HepG2 (cell line): ENCODE results near the gene CHMP4B. TPM values are rescaled to one million over a fixed set of nuclear protein-coding genes. Genes with fewer than 3 reads are reported as not detected.
A peak's percentile ranks its signal among the peaks of the same experiment; 100 is the strongest.

ENCODE experiments used
- CHD4 ChIP-seq: fragments of 200-600 bp; sonication (generic); IDR thresholded peaks from 2 replicates; pipeline ENCODE4 v1.7.0; 2017; ENCODE audit warnings: mild to moderate bottlenecking, low read length, borderline replicate concordance
- ELF3 ChIP-seq: IDR thresholded peaks from 2 replicates; pipeline ENCODE4 v1.6.1; 2016; ENCODE audit warnings: missing genetic modification reagents, missing compliant biosample characterization
- KLF6 ChIP-seq: IDR thresholded peaks from 2 replicates; pipeline ENCODE4 v1.8.0; 2016; ENCODE audit warnings: missing biosample characterization, missing genetic modification reagents
- MEIS2 ChIP-seq: sonication (generic); formaldehyde crosslinking; IDR thresholded peaks from 2 replicates; pipeline ENCODE4 v1.9.0; 2021; ENCODE audit warnings: mild to moderate bottlenecking, missing genetic modification reagents
- POLR2G ChIP-seq: fragments of 200-400 bp; formaldehyde crosslinking; IDR thresholded peaks from 2 replicates; pipeline ENCODE4 v1.6.1; 2018; ENCODE audit warnings: mild to moderate bottlenecking, low read depth, low read length, moderate library complexity
- TOE1 ChIP-seq: sonication (generic); formaldehyde crosslinking; IDR thresholded peaks from 2 replicates; pipeline ENCODE4 v1.4.0; 2020; ENCODE audit warnings: mild to moderate bottlenecking, missing genetic modification reagents
- YY1 ChIP-seq: IDR thresholded peaks from 2 replicates; pipeline ENCODE4 v1.6.1; 2011; ENCODE audit warnings: low read length, low read depth, moderate library complexity, mild to moderate bottlenecking; ENCODE audit not compliant: insufficient read depth, insufficient replicate concordance
- ZFP36 ChIP-seq: fragments of 150-350 bp; IDR thresholded peaks from 2 replicates; pipeline ENCODE4 v1.6.1; 2018; ENCODE audit warnings: borderline replicate concordance, low read length, low read depth; ENCODE audit not compliant: partially characterized antibody
- ZNF33A ChIP-seq: sonication (generic); formaldehyde crosslinking; IDR thresholded peaks from 2 replicates; pipeline ENCODE4 v1.5.1; 2020; ENCODE audit warnings: missing genetic modification reagents, mild to moderate bottlenecking, moderate library complexity, borderline replicate concordance
- polyA plus RNA-seq, 8 experiments: library from polyadenylated mRNA; depleted of rRNA in 3 of 8; stranded (reverse) in 7 of 8; unstranded in 1 of 8; fragments of >200 nt; fragmentation: Illumina TruSeq in 4 of 8; extraction: Trizol in 4 of 8; gene quantifications; 2 replicates each; pipeline versions ENCODE4 v1.2.1 to v1.2.3, GENCODE V29; 2011 to 2016; ENCODE audit warnings: low read depth in 4 of 8, missing spikeins in 1 of 8, mixed read lengths in 1 of 8; ENCODE audit not compliant: insufficient read depth in 1 of 8
- total RNA-seq, 5 experiments: library from RNA; depleted of rRNA; stranded (reverse); fragments of >200 nt; fragmentation: Illumina TruSeq; extraction: Trizol; gene quantifications; 2 replicates each; pipeline ENCODE4 v1.2.3, GENCODE V29; 2016; ENCODE audit warnings: low read depth in 1 of 5
- TF ChIP-seq, protein P1 (sequence below): sonication (generic); formaldehyde crosslinking; IDR thresholded peaks from 2 replicates; pipeline ENCODE4 v1.4.0; 2020; ENCODE audit warnings: missing genetic modification reagents
- TF ChIP-seq, protein P2 (sequence below): sonication (generic); formaldehyde crosslinking; IDR thresholded peaks from 2 replicates; pipeline ENCODE4 v1.9.0; 2021; ENCODE audit warnings: missing genetic modification reagents, borderline replicate concordance
- TF ChIP-seq, protein P3 (sequence below): sonication (generic); formaldehyde crosslinking; conservative IDR thresholded peaks from 2 replicates; pipeline ENCODE4 v1.4.0; 2020; ENCODE audit warnings: missing genetic modification reagents
- TF ChIP-seq, protein P4 (sequence below): sonication (generic); formaldehyde crosslinking; IDR thresholded peaks from 2 replicates; pipeline ENCODE4 v1.5.1; 2020; ENCODE audit warnings: missing genetic modification reagents, mild to moderate bottlenecking, borderline replicate concordance
- TF ChIP-seq, protein P5 (sequence below): sonication (generic); formaldehyde crosslinking; IDR thresholded peaks from 2 replicates; pipeline ENCODE4 v1.5.1; 2020; ENCODE audit warnings: missing genetic modification reagents, mild to moderate bottlenecking, borderline replicate concordance

The CHMP4B gene
- total and polyA plus RNA-seq, 2 of the 13 experiments (the other 11 are each of a cell fraction or from before 2014, with no cell fraction given) = 40.1 to 45.6 TPM

DNA sequence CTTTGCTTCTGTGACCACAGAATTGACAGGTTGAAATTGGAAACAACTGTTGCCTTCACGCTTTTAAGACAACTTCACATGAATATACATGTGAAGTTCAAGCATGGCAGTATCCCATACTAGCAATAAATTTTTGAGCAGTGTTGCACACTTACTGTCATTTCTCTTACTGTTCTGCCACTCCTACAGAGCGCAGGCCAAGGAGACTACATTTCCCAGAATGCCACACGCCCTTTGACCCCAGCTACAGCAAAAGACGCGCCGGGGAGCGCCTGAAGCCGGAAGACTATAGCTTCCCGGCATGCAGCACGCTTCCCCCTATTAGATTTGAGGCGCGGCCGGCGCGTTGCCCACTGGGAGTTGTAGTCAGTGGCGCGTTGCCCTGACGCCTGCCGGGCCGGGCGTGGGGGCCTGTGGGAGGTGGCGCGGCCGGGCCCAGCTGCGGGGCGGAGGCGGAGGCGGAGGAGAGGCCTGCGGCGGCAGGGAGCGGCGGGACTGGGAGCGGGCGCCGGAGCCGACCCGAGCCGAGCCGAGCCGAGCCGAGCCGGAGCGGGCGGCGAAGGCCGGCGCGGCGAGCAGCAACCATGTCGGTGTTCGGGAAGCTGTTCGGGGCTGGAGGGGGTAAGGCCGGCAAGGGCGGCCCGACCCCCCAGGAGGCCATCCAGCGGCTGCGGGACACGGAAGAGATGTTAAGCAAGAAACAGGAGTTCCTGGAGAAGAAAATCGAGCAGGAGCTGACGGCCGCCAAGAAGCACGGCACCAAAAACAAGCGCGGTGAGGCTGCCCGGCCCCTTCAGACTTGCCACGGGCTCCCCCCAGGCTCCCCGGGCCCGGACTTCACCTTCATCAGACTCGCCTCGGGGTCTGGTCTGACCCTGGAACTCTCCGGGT, at the start of gene CHMP4B (continued):
- TF ChIP-seq, protein P1, sequence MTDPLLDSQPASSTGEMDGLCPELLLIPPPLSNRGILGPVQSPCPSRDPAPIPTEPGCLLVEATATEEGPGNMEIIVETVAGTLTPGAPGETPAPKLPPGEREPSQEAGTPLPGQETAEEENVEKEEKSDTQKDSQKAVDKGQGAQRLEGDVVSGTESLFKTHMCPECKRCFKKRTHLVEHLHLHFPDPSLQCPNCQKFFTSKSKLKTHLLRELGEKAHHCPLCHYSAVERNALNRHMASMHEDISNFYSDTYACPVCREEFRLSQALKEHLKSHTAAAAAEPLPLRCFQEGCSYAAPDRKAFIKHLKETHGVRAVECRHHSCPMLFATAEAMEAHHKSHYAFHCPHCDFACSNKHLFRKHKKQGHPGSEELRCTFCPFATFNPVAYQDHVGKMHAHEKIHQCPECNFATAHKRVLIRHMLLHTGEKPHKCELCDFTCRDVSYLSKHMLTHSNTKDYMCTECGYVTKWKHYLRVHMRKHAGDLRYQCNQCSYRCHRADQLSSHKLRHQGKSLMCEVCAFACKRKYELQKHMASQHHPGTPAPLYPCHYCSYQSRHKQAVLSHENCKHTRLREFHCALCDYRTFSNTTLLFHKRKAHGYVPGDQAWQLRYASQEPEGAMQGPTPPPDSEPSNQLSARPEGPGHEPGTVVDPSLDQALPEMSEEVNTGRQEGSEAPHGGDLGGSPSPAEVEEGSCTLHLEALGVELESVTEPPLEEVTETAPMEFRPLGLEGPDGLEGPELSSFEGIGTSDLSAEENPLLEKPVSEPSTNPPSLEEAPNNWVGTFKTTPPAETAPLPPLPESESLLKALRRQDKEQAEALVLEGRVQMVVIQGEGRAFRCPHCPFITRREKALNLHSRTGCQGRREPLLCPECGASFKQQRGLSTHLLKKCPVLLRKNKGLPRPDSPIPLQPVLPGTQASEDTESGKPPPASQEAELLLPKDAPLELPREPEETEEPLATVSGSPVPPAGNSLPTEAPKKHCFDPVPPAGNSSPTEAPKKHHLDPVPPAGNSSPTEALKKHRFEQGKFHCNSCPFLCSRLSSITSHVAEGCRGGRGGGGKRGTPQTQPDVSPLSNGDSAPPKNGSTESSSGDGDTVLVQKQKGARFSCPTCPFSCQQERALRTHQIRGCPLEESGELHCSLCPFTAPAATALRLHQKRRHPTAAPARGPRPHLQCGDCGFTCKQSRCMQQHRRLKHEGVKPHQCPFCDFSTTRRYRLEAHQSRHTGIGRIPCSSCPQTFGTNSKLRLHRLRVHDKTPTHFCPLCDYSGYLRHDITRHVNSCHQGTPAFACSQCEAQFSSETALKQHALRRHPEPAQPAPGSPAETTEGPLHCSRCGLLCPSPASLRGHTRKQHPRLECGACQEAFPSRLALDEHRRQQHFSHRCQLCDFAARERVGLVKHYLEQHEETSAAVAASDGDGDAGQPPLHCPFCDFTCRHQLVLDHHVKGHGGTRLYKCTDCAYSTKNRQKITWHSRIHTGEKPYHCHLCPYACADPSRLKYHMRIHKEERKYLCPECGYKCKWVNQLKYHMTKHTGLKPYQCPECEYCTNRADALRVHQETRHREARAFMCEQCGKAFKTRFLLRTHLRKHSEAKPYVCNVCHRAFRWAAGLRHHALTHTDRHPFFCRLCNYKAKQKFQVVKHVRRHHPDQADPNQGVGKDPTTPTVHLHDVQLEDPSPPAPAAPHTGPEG (CRISPR knock-in tag) = peak; percentile 77; the same call in 1 of the 2 replicates
- TF ChIP-seq MEIS2 (CRISPR knock-in tag) (peak; percentile 84), ELF3 (CRISPR knock-in tag) (peak; percentile 90), ZFP36 (no peak), TOE1 (CRISPR knock-in tag) (0 out of 2 replicates have a peak, but pooled peaks have one; percentile 41), ZNF33A (no peak), CHD4 (no peak), KLF6 (peak; percentile 79), YY1 (peak; percentile 83), POLR2G (peak; percentile 84)
- TF ChIP-seq, protein P2, sequence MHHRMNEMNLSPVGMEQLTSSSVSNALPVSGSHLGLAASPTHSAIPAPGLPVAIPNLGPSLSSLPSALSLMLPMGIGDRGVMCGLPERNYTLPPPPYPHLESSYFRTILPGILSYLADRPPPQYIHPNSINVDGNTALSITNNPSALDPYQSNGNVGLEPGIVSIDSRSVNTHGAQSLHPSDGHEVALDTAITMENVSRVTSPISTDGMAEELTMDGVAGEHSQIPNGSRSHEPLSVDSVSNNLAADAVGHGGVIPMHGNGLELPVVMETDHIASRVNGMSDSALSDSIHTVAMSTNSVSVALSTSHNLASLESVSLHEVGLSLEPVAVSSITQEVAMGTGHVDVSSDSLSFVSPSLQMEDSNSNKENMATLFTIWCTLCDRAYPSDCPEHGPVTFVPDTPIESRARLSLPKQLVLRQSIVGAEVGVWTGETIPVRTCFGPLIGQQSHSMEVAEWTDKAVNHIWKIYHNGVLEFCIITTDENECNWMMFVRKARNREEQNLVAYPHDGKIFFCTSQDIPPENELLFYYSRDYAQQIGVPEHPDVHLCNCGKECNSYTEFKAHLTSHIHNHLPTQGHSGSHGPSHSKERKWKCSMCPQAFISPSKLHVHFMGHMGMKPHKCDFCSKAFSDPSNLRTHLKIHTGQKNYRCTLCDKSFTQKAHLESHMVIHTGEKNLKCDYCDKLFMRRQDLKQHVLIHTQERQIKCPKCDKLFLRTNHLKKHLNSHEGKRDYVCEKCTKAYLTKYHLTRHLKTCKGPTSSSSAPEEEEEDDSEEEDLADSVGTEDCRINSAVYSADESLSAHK (CRISPR knock-in tag) = no peak
- TF ChIP-seq, protein P3, sequence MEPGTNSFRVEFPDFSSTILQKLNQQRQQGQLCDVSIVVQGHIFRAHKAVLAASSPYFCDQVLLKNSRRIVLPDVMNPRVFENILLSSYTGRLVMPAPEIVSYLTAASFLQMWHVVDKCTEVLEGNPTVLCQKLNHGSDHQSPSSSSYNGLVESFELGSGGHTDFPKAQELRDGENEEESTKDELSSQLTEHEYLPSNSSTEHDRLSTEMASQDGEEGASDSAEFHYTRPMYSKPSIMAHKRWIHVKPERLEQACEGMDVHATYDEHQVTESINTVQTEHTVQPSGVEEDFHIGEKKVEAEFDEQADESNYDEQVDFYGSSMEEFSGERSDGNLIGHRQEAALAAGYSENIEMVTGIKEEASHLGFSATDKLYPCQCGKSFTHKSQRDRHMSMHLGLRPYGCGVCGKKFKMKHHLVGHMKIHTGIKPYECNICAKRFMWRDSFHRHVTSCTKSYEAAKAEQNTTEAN (CRISPR knock-in tag) = no peak; the same call in 1 of the 2 replicates
- TF ChIP-seq, protein P4, sequence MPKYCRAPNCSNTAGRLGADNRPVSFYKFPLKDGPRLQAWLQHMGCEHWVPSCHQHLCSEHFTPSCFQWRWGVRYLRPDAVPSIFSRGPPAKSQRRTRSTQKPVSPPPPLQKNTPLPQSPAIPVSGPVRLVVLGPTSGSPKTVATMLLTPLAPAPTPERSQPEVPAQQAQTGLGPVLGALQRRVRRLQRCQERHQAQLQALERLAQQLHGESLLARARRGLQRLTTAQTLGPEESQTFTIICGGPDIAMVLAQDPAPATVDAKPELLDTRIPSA (CRISPR knock-in tag) = no peak
- TF ChIP-seq, protein P5, sequence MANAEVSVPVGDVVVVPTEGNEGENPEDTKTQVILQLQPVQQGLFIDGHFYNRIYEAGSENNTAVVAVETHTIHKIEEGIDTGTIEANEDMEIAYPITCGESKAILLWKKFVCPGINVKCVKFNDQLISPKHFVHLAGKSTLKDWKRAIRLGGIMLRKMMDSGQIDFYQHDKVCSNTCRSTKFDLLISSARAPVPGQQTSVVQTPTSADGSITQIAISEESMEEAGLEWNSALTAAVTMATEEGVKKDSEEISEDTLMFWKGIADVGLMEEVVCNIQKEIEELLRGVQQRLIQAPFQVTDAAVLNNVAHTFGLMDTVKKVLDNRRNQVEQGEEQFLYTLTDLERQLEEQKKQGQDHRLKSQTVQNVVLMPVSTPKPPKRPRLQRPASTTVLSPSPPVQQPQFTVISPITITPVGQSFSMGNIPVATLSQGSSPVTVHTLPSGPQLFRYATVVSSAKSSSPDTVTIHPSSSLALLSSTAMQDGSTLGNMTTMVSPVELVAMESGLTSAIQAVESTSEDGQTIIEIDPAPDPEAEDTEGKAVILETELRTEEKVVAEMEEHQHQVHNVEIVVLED (CRISPR knock-in tag) = peak; percentile 97
